ENCODE data around the gene OGFOD1.

Gene OGFOD1

DNA sequence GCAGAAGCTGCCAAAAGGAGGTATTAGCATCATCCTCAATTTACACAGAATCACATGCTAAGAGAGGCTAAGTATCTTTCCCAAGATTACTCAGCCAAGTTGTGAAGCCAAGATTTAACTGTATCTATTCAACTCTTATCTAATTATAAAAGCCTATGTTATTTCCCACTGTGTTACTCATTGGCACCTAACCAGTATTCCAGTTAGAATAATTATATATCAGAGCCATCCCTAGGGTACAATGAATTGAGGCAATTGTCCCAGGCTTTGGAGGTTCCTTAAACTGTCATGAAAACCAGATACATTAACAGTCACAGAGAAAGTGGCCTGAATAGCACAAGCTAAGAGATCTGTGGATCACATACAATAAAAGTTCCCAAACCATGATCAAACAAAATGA is 15.1 kb upstream of the OGFOD1 start:
- no peak for DNase-seq

GRCh38 chr16:56438038-56438437 is 13.3 kb upstream of the OGFOD1 start:
- DNase-seq: no peak

DNA sequence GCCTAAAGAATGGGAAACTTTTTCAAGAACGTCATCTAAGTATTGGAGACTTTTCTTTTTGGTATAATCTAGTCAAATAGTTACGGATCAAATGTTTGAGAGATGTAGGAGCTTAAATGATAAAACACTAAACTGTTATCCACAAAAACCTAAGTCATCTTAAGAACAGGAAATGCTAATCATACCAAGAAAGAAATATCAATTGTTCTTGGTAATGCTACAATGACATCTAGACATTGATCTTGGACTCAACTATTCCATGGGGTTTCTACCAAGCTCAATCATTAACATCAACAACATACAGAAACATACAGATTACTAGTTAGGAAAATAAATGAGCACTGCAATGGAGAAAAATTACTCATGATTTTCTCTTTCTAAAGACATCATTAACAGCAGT is 4.1 kb upstream of the OGFOD1 start:
- DNase-seq: no peak

- DNase-seq: no peak
Observed at GRCh38 chr16:56448005-56448404, 3.3 kb upstream of the OGFOD1 start.

GRCh38 chr16:56450275-56450985 is 924 bp upstream of the OGFOD1 start:
- DNase-seq: no peak

GRCh38 chr16:56451753-56452689 is 667 bp downstream of the OGFOD1 start:
- DNase-seq: peak; percentile 37

- no peak for DNase-seq
Observed at GRCh38 chr16:56457927-56458470, 6.6 kb downstream of the OGFOD1 start.

- DNase-seq: no peak
Observed at GRCh38 chr16:56460101-56460500, 8.7 kb downstream of the OGFOD1 start.

- no peak for DNase-seq
Observed at GRCh38 chr16:56462064-56462796, 10.9 kb downstream of the OGFOD1 start.

DNA sequence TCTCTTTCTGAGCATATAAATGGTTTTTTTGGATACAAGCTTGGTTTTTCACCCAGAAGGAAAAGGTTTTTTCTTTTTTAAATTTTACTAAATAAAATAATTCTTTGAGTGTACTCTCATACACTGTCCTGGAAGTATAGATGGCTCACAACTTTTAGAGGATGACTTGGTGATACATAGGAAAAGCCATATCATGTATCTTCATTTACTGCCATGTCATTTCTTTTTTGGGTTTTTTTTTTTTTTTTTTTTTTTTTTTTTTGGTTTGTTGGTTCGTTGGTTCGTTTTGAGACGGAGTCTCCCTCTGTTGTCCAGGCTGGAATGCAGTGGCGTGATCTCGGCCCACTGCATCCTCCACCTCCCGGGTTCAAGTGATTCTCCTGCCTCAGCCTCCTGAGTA is 11.8 kb downstream of the OGFOD1 start:
- DNase-seq: no peak

DNA sequence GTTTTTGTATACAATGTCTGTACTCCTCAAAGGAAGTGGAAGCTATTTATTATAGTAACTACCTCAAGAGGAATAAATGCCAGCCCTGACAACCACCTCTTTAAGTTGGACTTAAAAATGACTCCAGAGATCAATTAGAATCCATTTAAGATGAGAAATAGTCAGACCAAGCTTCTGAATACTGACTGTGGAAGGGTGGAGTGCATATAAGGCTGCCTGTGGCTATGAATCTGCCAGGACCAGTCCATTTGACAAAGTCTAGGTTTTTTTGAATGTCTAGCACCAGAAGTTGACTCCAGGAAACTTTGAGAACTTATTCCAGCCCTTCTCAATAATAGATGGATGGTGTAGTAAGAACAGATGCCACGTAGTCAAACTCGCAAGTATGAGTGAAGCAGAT is 15.0 kb downstream of the OGFOD1 start:
- no peak for DNase-seq

DNA sequence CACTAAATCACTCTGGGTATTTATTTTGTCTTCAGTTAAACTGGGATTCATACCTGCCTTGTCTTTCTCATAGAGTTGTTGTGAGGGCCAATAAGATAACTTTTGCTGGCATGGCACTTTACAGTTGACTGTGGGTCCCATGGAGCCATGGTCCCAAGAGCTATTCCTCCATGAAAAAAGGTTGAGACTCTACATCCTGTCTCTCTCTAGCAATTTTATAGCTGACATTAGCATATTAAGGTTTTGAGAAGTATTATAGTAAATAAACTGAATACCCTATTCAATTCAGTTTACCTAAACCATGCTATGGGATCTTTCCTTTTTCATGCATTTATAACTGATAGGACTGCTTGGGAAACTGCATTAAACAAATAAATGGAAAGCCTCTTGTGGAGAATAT is 17.4 kb downstream of the OGFOD1 start:
- no peak for DNase-seq

DNA sequence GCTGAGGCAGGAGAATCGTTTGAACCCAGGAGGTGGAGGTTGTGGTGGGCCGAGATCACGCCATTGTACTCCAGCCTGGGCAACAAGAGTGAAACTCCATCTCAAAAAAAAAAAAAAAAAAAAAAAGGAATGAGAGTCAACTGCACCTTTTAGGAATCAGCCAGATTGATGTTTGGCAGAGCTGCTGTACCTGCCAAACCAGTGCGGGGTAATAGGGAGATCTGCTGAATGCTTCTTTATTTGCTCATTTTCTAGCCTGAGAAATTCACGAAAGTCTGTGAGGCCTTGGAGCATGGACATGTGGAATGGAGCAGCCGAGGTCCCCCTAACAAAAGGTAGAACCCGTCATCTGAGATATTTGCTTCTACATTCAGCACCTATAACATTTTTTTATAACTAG is 18.4 kb downstream of the OGFOD1 start:
- no peak for DNase-seq

GRCh38 chr16:56470232-56470631 is 18.9 kb downstream of the OGFOD1 start:
- DNase-seq: no peak

GRCh38 chr16:56470666-56471065 is 19.3 kb downstream of the OGFOD1 start:
- no peak for DNase-seq

- no peak for DNase-seq
Observed at GRCh38 chr16:56475201-56475600, 23.8 kb downstream of the OGFOD1 start.

- DNase-seq: no peak
Observed at GRCh38 chr16:56477096-56477878, 25.9 kb downstream of the OGFOD1 start.

DNA sequence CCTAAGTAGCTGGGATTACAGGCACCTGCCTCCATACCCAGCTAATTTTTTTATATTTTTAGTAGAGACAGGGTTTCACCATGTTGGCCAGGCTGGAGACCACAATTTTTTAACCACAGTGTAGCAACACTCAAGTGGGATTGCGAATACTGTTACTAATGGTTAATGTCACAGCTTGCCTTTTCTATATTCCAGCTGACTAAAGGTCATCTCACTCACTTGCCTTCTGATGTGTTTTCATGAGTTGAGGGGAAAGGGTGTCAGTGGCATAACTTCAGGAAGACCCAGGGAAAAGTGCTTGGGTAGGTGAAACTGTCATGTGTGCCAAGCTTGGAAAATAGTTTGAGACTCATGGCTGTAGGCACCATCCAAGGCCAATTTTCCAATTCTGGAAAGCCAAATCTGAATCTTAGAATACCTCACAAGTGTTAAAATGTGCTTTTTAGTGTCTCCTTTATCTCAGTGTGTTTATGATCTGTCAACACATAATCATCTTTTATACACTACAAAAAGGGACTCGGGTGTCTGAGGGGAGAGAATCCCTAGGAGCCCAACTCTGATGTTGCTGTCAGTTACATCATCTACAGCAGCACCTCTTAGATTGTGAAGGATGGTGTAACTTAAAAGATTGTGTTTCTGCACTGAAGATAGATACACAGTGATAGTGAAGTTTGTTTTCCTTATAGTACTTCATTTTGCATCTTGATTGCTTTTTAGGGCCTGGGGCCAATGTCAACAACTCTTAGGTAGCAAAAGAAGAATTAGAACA is 27.1 kb downstream of the OGFOD1 start:
- no peak for DNase-seq

- no peak for DNase-seq
Observed at GRCh38 chr16:56479469-56479868, 28.1 kb downstream of the OGFOD1 start.

- DNase-seq: no peak
Observed at GRCh38 chr16:56480776-56481467, 29.6 kb downstream of the OGFOD1 start.
